NB4 (cell line): Measurements from ENCODE around the gene SCN9A.

Experiments
- DNase-seq: peaks from one replicate; pipeline ENCODE4 v3.0.0; 2010; ENCODE audit warnings: low read depth
- H3K4me3 ChIP-seq: one replicate; pipeline ENCODE4 v1.5.1; 2011; ENCODE audit warnings: mild to moderate bottlenecking, low read depth, low read length, moderate library complexity
- MAX ChIP-seq: IDR thresholded peaks from 2 replicates; pipeline ENCODE4 v1.6.1; 2011; ENCODE audit warnings: low read depth, low read length
- MYC ChIP-seq: IDR thresholded peaks from 2 replicates; pipeline ENCODE4 v1.6.1; 2011; ENCODE audit warnings: low read depth, low read length
- POLR2A ChIP-seq: IDR thresholded peaks from 2 replicates; pipeline ENCODE4 v1.6.1; 2011; ENCODE audit warnings: mild to moderate bottlenecking; ENCODE audit not compliant: insufficient read length; ENCODE audit errors: extremely low read depth
- TF ChIP-seq, protein P1 (sequence below): IDR thresholded peaks from one replicate; pipeline ENCODE4 v1.5.1; 2012; ENCODE audit warnings: low read depth, low read length

The SCN9A gene

GRCh38 chr2:166380615-166381014 is 4.9 kb upstream of the SCN9A start:
- no peak overlapping the region for H3K4me3 ChIP-seq
- no peak for TF ChIP-seq MAX
- DNase-seq: no peak

GRCh38 chr2:166376873-166377272 is 1.1 kb upstream of the SCN9A start:
- TF ChIP-seq POLR2A: no peak
- H3K4me3 ChIP-seq: no peak overlapping the region
- no peak for DNase-seq

- no peak overlapping the region for H3K4me3 ChIP-seq
- TF ChIP-seq POLR2A (no peak), MYC (no peak), MAX (no peak)
- TF ChIP-seq, protein P1, sequence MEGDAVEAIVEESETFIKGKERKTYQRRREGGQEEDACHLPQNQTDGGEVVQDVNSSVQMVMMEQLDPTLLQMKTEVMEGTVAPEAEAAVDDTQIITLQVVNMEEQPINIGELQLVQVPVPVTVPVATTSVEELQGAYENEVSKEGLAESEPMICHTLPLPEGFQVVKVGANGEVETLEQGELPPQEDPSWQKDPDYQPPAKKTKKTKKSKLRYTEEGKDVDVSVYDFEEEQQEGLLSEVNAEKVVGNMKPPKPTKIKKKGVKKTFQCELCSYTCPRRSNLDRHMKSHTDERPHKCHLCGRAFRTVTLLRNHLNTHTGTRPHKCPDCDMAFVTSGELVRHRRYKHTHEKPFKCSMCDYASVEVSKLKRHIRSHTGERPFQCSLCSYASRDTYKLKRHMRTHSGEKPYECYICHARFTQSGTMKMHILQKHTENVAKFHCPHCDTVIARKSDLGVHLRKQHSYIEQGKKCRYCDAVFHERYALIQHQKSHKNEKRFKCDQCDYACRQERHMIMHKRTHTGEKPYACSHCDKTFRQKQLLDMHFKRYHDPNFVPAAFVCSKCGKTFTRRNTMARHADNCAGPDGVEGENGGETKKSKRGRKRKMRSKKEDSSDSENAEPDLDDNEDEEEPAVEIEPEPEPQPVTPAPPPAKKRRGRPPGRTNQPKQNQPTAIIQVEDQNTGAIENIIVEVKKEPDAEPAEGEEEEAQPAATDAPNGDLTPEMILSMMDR: no peak
- no peak for DNase-seq
Measured at GRCh38 chr2:166376488-166376828, 714 bp upstream of the SCN9A start.

GRCh38 chr2:166375195-166375735 is 479 bp downstream of the SCN9A start:
- DNase-seq: peak; percentile 7
- TF ChIP-seq POLR2A (no peak), MAX (no peak), MYC (no peak)
- TF ChIP-seq, protein P1: no peak
- H3K4me3 ChIP-seq: no peak overlapping the region

DNA sequence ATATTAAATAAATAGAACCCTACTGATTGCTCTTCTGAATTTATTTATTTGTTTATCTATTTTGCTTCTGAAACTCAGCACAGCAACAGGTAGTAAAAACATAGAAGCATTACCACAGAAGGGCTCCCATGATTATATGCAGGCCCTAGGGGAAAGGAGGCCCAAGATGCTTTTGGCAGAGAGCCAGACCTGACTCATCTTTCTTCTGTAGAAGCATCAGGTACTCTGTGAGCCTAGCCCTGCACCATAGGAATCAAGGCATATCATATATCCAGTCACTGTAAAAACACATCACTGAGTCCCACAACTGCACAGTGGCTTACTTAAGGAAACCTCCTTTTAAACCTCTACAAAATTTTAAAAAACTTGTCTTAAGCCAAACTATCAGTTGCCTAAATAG is 1.8 kb downstream of the SCN9A start:
- no peak overlapping the region for H3K4me3 ChIP-seq
- no peak for TF ChIP-seq POLR2A
- TF ChIP-seq MAX: no peak
- TF ChIP-seq MYC: no peak
- TF ChIP-seq, protein P1: no peak
- peak; percentile 16 for DNase-seq

GRCh38 chr2:166373539-166373938 is 2.2 kb downstream of the SCN9A start:
- TF ChIP-seq, protein P1: no peak
- TF ChIP-seq POLR2A (no peak), MAX (no peak), MYC (no peak)
- DNase-seq: no peak
- H3K4me3 ChIP-seq: no peak overlapping the region

GRCh38 chr2:166373105-166373504 is 2.6 kb downstream of the SCN9A start:
- no peak overlapping the region for H3K4me3 ChIP-seq
- no peak for DNase-seq
- TF ChIP-seq MAX: no peak
- no peak for TF ChIP-seq POLR2A
- no peak for TF ChIP-seq MYC
- TF ChIP-seq, protein P1: no peak
